ENCODE data around the gene STIMATE.

STIMATE gene

DNA sequence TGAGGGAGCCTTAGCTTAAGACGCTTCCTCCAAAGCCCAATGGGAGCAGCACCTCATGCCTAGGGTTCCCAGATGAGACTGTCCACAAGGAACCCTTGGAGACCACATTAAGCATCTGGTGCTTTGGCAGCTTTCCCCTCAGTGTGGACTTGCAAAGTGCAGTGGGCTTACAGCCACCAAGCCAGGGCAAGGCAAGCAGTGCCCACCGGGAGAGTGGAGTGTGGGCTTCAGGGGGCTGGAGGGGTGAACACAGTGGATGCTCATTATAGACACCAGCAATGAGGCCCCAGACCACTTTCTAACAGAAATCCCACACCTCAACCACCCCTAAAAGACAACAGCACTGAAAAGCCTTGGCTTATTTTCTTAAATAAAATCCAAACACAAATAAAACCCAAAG, 53.5 kb downstream of the STIMATE start:
- H3F3A ChIP-seq (ENCODE audit: insufficient read depth, low read length): 0 out of 2 replicates have a peak, but pooled peaks cover 5% of the 10 kb centered on the region
- H3K4me3 ChIP-seq (ENCODE audit: low read length): no peak overlapping the region
- H3K79me2 ChIP-seq (ENCODE audit: low read length): no peaks in the 10 kb centered on the region
- H3K9ac ChIP-seq (ENCODE audit: low read length): no peak overlapping the region
- DNase-seq: no peak
- no peaks in the 10 kb centered on the region for H3K27me3 ChIP-seq (replicated peaks; ENCODE audit: insufficient read depth, low read length)
- no peak overlapping the region for H3K27ac ChIP-seq (ENCODE audit: low read length)
- no peaks in the 10 kb centered on the region for H3K9me2 ChIP-seq (replicated peaks; ENCODE audit: insufficient read depth, low read length)
- no peaks in the 10 kb centered on the region for H3K9me3 ChIP-seq (replicated peaks; ENCODE audit: insufficient read depth, low read length)
- no peaks in the 10 kb centered on the region for H4K20me1 ChIP-seq (ENCODE audit: insufficient read depth, low read length)
- H3K4me2 ChIP-seq (ENCODE audit: low read depth, low read length): no peak overlapping the region
- H2AFZ ChIP-seq (ENCODE audit: low read length): no peak overlapping the region
- TF ChIP-seq, protein P1, sequence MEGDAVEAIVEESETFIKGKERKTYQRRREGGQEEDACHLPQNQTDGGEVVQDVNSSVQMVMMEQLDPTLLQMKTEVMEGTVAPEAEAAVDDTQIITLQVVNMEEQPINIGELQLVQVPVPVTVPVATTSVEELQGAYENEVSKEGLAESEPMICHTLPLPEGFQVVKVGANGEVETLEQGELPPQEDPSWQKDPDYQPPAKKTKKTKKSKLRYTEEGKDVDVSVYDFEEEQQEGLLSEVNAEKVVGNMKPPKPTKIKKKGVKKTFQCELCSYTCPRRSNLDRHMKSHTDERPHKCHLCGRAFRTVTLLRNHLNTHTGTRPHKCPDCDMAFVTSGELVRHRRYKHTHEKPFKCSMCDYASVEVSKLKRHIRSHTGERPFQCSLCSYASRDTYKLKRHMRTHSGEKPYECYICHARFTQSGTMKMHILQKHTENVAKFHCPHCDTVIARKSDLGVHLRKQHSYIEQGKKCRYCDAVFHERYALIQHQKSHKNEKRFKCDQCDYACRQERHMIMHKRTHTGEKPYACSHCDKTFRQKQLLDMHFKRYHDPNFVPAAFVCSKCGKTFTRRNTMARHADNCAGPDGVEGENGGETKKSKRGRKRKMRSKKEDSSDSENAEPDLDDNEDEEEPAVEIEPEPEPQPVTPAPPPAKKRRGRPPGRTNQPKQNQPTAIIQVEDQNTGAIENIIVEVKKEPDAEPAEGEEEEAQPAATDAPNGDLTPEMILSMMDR (IDR thresholded peaks at IDR 0.05; ENCODE audit: low read length): no peak
- TF ChIP-seq EZH2phosphoT487 (IDR thresholded peaks at IDR 0.05; ENCODE audit: low read length) (no peak), EZH2 (optimal IDR thresholded peaks at IDR 0.05; ENCODE audit: low read depth, low read length) (no peak)
- peaks cover 11% of the 10 kb centered on the region for H3K4me1 ChIP-seq (ENCODE audit: low read length)
- no peaks in the 10 kb centered on the region for H3K36me3 ChIP-seq (replicated peaks; ENCODE audit: insufficient read depth, low read length)

- Histone ChIP-seq H3K9ac (ENCODE audit: low read length) (no peak overlapping the region), H3K4me2 (ENCODE audit: low read depth, low read length) (no peak overlapping the region), H3K9me2 (replicated peaks; ENCODE audit: insufficient read depth, low read length) (no peaks in the 10 kb centered on the region), H3K36me3 (replicated peaks; ENCODE audit: insufficient read depth, low read length) (no peaks in the 10 kb centered on the region), H2AFZ (ENCODE audit: low read length) (no peak overlapping the region), H3F3A (ENCODE audit: insufficient read depth, low read length) (0 out of 2 replicates have a peak, but pooled peaks cover 5% of the 10 kb centered on the region), H3K4me1 (ENCODE audit: low read length) (peaks cover 11% of the 10 kb centered on the region), H3K27me3 (replicated peaks; ENCODE audit: insufficient read depth, low read length) (no peaks in the 10 kb centered on the region), H3K79me2 (ENCODE audit: low read length) (no peaks in the 10 kb centered on the region), H3K9me3 (replicated peaks; ENCODE audit: insufficient read depth, low read length) (no peaks in the 10 kb centered on the region), H3K27ac (ENCODE audit: low read length) (no peak overlapping the region), H3K4me3 (ENCODE audit: low read length) (no peak overlapping the region), H4K20me1 (ENCODE audit: insufficient read depth, low read length) (no peaks in the 10 kb centered on the region)
- TF ChIP-seq, protein P1 (IDR thresholded peaks at IDR 0.05; ENCODE audit: low read length): no peak
- no peak for TF ChIP-seq EZH2phosphoT487 (IDR thresholded peaks at IDR 0.05; ENCODE audit: low read length)
- no peak for TF ChIP-seq EZH2 (optimal IDR thresholded peaks at IDR 0.05; ENCODE audit: low read depth, low read length)
- DNase-seq: no peak
Measured at GRCh38 chr3:52843108-52843865, 54.1 kb downstream of the STIMATE start.

DNA sequence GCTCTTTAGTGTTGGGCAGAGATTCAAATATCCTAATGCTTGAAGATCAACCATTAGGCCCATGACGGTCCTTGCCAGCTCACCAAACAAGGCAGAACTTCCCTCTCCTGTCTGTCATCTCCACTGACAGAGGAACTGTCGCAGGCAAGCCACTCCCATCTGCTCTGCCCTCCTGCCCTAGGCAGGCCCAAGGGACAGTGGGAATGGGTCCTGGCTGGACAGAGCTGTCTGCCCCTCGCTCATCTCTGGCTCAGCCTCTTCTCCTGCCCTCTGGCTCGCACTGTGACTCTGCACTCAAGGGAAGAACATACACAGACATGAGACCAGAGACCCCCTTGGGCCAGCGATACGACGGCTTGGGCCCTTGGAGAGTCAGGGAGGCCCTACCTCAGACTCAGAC, 54.9 kb downstream of the STIMATE start:
- Histone ChIP-seq H3K4me1 (ENCODE audit: low read length) (peaks cover 11% of the 10 kb centered on the region), H3K4me2 (ENCODE audit: low read depth, low read length) (no peak overlapping the region), H3K27me3 (replicated peaks; ENCODE audit: insufficient read depth, low read length) (no peaks in the 10 kb centered on the region), H2AFZ (ENCODE audit: low read length) (no peak overlapping the region), H4K20me1 (ENCODE audit: insufficient read depth, low read length) (no peaks in the 10 kb centered on the region), H3K4me3 (ENCODE audit: low read length) (no peak overlapping the region), H3F3A (ENCODE audit: insufficient read depth, low read length) (0 out of 2 replicates have a peak, but pooled peaks cover 5% of the 10 kb centered on the region), H3K36me3 (replicated peaks; ENCODE audit: insufficient read depth, low read length) (no peaks in the 10 kb centered on the region), H3K9me3 (replicated peaks; ENCODE audit: insufficient read depth, low read length) (no peaks in the 10 kb centered on the region), H3K9ac (ENCODE audit: low read length) (no peak overlapping the region), H3K27ac (ENCODE audit: low read length) (no peak overlapping the region), H3K79me2 (ENCODE audit: low read length) (no peaks in the 10 kb centered on the region), H3K9me2 (replicated peaks; ENCODE audit: insufficient read depth, low read length) (no peaks in the 10 kb centered on the region)
- TF ChIP-seq EZH2phosphoT487 (IDR thresholded peaks at IDR 0.05; ENCODE audit: low read length) (no peak), EZH2 (optimal IDR thresholded peaks at IDR 0.05; ENCODE audit: low read depth, low read length) (no peak)
- TF ChIP-seq, protein P1 (IDR thresholded peaks at IDR 0.05; ENCODE audit: low read length): no peak
- DNase-seq: no peak
